ENCODE results near the gene PLPPR5. TPM values are rescaled to one million over a fixed set of nuclear protein-coding genes. Genes with fewer than 3 reads are reported as not detected.

The PLPPR5 gene
- total RNA-seq, 1 donor from 2014 or later, result 0.56 TPM

GRCh38 chr1:98897479-98897878 is 107.2 kb downstream of the PLPPR5 start:
- no peak for DNase-seq (ENCODE audit: low spot score)
- H3K36me3 ChIP-seq, result no peaks in the 10 kb centered on the region
- peaks cover 4% of the 10 kb centered on the region for H3K9me3 Mint-ChIP-seq
- H3K4me3 Mint-ChIP-seq, result no peak overlapping the region
- no peak for TF ChIP-seq EZH2 (IDR thresholded peaks at IDR 0.05)
- H3K4me2 ChIP-seq, result no peak overlapping the region
- H3K27ac Mint-ChIP-seq, result no peak overlapping the region
- no peak overlapping the region for H3K9ac ChIP-seq
- H4K20me1 ChIP-seq (ENCODE audit: low read depth), result no peaks in the 10 kb centered on the region
- H3K27me3 Mint-ChIP-seq (ENCODE audit: insufficient read depth, low read depth), result no peaks in the 10 kb centered on the region
- H3F3A ChIP-seq (ENCODE audit: low read depth), result no peaks in the 10 kb centered on the region
- no peak overlapping the region for H3K27ac ChIP-seq
- no peak overlapping the region for H3K4me3 ChIP-seq
- no peaks in the 10 kb centered on the region for H3K79me2 ChIP-seq (ENCODE audit: low read depth)
- no peaks in the 10 kb centered on the region for H3K4me1 Mint-ChIP-seq
- no peak overlapping the region for H2AFZ ChIP-seq (replicated peaks)
- no peaks in the 10 kb centered on the region for H3K9me3 ChIP-seq (ENCODE audit: low read depth)
- H3K27me3 ChIP-seq, result no peaks in the 10 kb centered on the region
- H3K36me3 Mint-ChIP-seq, result no peaks in the 10 kb centered on the region
- peaks cover 8% of the 10 kb centered on the region for H3K4me1 ChIP-seq

- H3K9me3 Mint-ChIP-seq, result peaks cover 4% of the 10 kb centered on the region
- peaks cover 8% of the 10 kb centered on the region for H3K4me1 ChIP-seq
- H3K4me1 Mint-ChIP-seq, result no peaks in the 10 kb centered on the region
- H3K4me3 Mint-ChIP-seq, result no peak overlapping the region
- no peaks in the 10 kb centered on the region for H4K20me1 ChIP-seq (ENCODE audit: low read depth)
- TF ChIP-seq EZH2 (IDR thresholded peaks at IDR 0.05) (no peak), CTCF (IDR thresholded peaks at IDR 0.05) (no peak), EZH2phosphoT487 (IDR thresholded peaks at IDR 0.05) (no peak)
- H3F3A ChIP-seq (ENCODE audit: low read depth), result no peaks in the 10 kb centered on the region
- H3K9me3 ChIP-seq (ENCODE audit: low read depth), result no peaks in the 10 kb centered on the region
- no peak overlapping the region for H2AFZ ChIP-seq (replicated peaks)
- H3K9ac ChIP-seq, result no peak overlapping the region
- no peaks in the 10 kb centered on the region for H3K27me3 ChIP-seq
- DNase-seq (ENCODE audit: low spot score), result peak; percentile 43
- no peak overlapping the region for H3K27ac ChIP-seq
- no peak overlapping the region for H3K4me3 ChIP-seq
- H3K4me2 ChIP-seq, result no peak overlapping the region
- no peaks in the 10 kb centered on the region for H3K79me2 ChIP-seq (ENCODE audit: low read depth)
- H3K36me3 ChIP-seq, result no peaks in the 10 kb centered on the region
- H3K27ac Mint-ChIP-seq, result no peak overlapping the region
- no peaks in the 10 kb centered on the region for H3K36me3 Mint-ChIP-seq
- H3K27me3 Mint-ChIP-seq (ENCODE audit: insufficient read depth, low read depth), result no peaks in the 10 kb centered on the region
Observed at GRCh38 chr1:98896711-98897445, 107.8 kb downstream of the PLPPR5 start.

- TF ChIP-seq EZH2 (IDR thresholded peaks at IDR 0.05) (no peak), CTCF (IDR thresholded peaks at IDR 0.05) (no peak), EZH2phosphoT487 (IDR thresholded peaks at IDR 0.05) (no peak)
- H2AFZ ChIP-seq (replicated peaks), result no peak overlapping the region
- H3K27ac ChIP-seq, result no peak overlapping the region
- Mint-ChIP-seq H3K27me3 (ENCODE audit: insufficient read depth, low read depth) (no peaks in the 10 kb centered on the region), H3K9me3 (peaks cover 4% of the 10 kb centered on the region), H3K4me3 (no peak overlapping the region), H3K36me3 (no peaks in the 10 kb centered on the region), H3K4me1 (no peaks in the 10 kb centered on the region), H3K27ac (no peak overlapping the region)
- H3K4me3 ChIP-seq, result no peak overlapping the region
- DNase-seq (ENCODE audit: low spot score), result no peak
- peaks cover 8% of the 10 kb centered on the region for H3K4me1 ChIP-seq
- no peak overlapping the region for H3K9ac ChIP-seq
- no peaks in the 10 kb centered on the region for H3K79me2 ChIP-seq (ENCODE audit: low read depth)
- no peaks in the 10 kb centered on the region for H4K20me1 ChIP-seq (ENCODE audit: low read depth)
- H3K27me3 ChIP-seq, result no peaks in the 10 kb centered on the region
- H3K9me3 ChIP-seq (ENCODE audit: low read depth), result no peaks in the 10 kb centered on the region
- no peak overlapping the region for H3K4me2 ChIP-seq
- H3F3A ChIP-seq (ENCODE audit: low read depth), result no peaks in the 10 kb centered on the region
- H3K36me3 ChIP-seq, result no peaks in the 10 kb centered on the region
Observed at GRCh38 chr1:98893371-98893770, 111.3 kb downstream of the PLPPR5 start.

GRCh38 chr1:98888869-98889268 is 115.8 kb downstream of the PLPPR5 start:
- TF ChIP-seq EZH2 (IDR thresholded peaks at IDR 0.05) (no peak), CTCF (IDR thresholded peaks at IDR 0.05) (no peak), EZH2phosphoT487 (IDR thresholded peaks at IDR 0.05) (no peak)
- no peaks in the 10 kb centered on the region for H3K9me3 ChIP-seq (ENCODE audit: low read depth)
- Mint-ChIP-seq H3K36me3 (no peaks in the 10 kb centered on the region), H3K9me3 (no peaks in the 10 kb centered on the region), H3K4me1 (no peaks in the 10 kb centered on the region), H3K27ac (no peak overlapping the region), H3K4me3 (no peak overlapping the region), H3K27me3 (ENCODE audit: insufficient read depth, low read depth) (no peaks in the 10 kb centered on the region)
- H3K4me1 ChIP-seq, result no peaks in the 10 kb centered on the region
- H3K27me3 ChIP-seq, result no peaks in the 10 kb centered on the region
- H3K27ac ChIP-seq, result no peak overlapping the region
- H3K79me2 ChIP-seq (ENCODE audit: low read depth), result no peaks in the 10 kb centered on the region
- H3K4me2 ChIP-seq, result no peak overlapping the region
- H3K4me3 ChIP-seq, result no peak overlapping the region
- H4K20me1 ChIP-seq (ENCODE audit: low read depth), result no peaks in the 10 kb centered on the region
- H3K9ac ChIP-seq, result no peak overlapping the region
- H3K36me3 ChIP-seq, result no peaks in the 10 kb centered on the region
- H3F3A ChIP-seq (ENCODE audit: low read depth), result no peaks in the 10 kb centered on the region
- DNase-seq (ENCODE audit: low spot score), result no peak
- no peak overlapping the region for H2AFZ ChIP-seq (replicated peaks)
